ENCODE data around the gene OR10A2.

DNA sequence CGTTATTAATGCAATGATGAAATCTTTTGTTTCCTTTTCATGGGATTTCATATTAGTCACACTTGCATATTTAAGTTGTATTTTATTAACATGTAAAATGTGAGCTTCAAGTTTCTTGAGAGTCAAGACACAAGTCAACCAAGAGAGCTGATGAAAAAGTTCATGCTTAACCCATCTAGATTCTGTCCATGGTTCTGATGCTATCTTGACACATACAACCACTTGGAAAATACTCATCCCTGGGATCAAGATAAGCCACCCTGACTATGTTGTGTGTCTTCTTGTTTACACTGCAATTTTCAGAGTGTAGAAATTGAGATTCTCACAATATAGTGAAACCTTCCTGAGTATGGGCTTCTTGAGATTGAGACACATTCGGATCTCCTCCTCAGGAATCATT is 12.9 kb downstream of the OR10A2 start:
- TF ChIP-seq, protein P1, sequence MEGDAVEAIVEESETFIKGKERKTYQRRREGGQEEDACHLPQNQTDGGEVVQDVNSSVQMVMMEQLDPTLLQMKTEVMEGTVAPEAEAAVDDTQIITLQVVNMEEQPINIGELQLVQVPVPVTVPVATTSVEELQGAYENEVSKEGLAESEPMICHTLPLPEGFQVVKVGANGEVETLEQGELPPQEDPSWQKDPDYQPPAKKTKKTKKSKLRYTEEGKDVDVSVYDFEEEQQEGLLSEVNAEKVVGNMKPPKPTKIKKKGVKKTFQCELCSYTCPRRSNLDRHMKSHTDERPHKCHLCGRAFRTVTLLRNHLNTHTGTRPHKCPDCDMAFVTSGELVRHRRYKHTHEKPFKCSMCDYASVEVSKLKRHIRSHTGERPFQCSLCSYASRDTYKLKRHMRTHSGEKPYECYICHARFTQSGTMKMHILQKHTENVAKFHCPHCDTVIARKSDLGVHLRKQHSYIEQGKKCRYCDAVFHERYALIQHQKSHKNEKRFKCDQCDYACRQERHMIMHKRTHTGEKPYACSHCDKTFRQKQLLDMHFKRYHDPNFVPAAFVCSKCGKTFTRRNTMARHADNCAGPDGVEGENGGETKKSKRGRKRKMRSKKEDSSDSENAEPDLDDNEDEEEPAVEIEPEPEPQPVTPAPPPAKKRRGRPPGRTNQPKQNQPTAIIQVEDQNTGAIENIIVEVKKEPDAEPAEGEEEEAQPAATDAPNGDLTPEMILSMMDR (IDR thresholded peaks at IDR 0.05 in 8 of 11, conservative IDR thresholded peaks at IDR 0.05 in 3 of 11): no peak
- no peak for TF ChIP-seq POLR2A (IDR thresholded peaks at IDR 0.05)
- no peak for TF ChIP-seq POLR2AphosphoS5 (IDR thresholded peaks at IDR 0.05)
